MCF 10A (cell line): Measurements from ENCODE around the gene B3GNT8. TPM values are rescaled to one million over a fixed set of nuclear protein-coding genes. Genes with fewer than 3 reads are reported as not detected.
"Not testable (repeated sequence)": the region's sequence is repeated elsewhere in the genome, so short reads cannot be mapped to it uniquely, and the experiment has no call there.

ENCODE experiments used
- BruUV-seq: library from RNA; stranded (reverse); fragments of 400-500 nt; replicated peaks from 2 replicates; lab custom pipeline; 2021; lab: Mats Ljungman, UMichigan
- CTCF ChIA-PET: fragments of 300-600 bp; sonication (Branson Sonifier 250); formaldehyde crosslinking; extraction: SDS; loops from one replicate; lab custom pipeline; 2021; ENCODE audit warnings: antibody characterized with exemption, inconsistent platforms; lab: Yijun Ruan, JAX
- POLR2A ChIA-PET: fragments of 300-600, 350-650 bp; sonication (Branson Sonifier 250); formaldehyde crosslinking; extraction: SDS; loops from one replicate; lab custom pipeline; 2020; ENCODE audit warnings: antibody characterized with exemption, inconsistent platforms; lab: Yijun Ruan, JAX
- DNase-seq: peaks from one replicate; pipeline ENCODE4 v3.0.0-alpha.2; 2018; ENCODE audit not compliant: unreplicated experiment
- H3K27ac Mint-ChIP-seq: one replicate; pipeline ENCODE4 v1.8.0; 2022; ENCODE audit warnings: mild to moderate bottlenecking, low read depth, mixed read lengths; ENCODE audit not compliant: unreplicated experiment
- H3K27me3 Mint-ChIP-seq: one replicate; pipeline ENCODE4 v1.8.0; 2022; ENCODE audit warnings: mixed read lengths; ENCODE audit not compliant: insufficient read depth, unreplicated experiment
- H3K36me3 Mint-ChIP-seq: one replicate; pipeline ENCODE4 v1.8.0; 2022; ENCODE audit warnings: mild to moderate bottlenecking, moderate library complexity, mixed read lengths; ENCODE audit not compliant: insufficient read depth, unreplicated experiment
- H3K4me1 Mint-ChIP-seq: one replicate; pipeline ENCODE4 v1.8.0; 2022; ENCODE audit warnings: mixed read lengths; ENCODE audit not compliant: insufficient read depth, unreplicated experiment
- H3K4me3 Mint-ChIP-seq: one replicate; pipeline ENCODE4 v1.8.0; 2022; ENCODE audit warnings: mild to moderate bottlenecking, moderate library complexity, mixed read lengths; ENCODE audit not compliant: unreplicated experiment
- H3K9me3 Mint-ChIP-seq: one replicate; pipeline ENCODE4 v1.8.0; 2022; ENCODE audit warnings: mixed read lengths; ENCODE audit not compliant: unreplicated experiment
- CTCF ChIP-seq: fragments of 200-600 bp; IDR thresholded peaks from one replicate; pipeline ENCODE4 v1.8.0; 2022; ENCODE audit warnings: antibody characterized with exemption, mild to moderate bottlenecking; ENCODE audit not compliant: unreplicated experiment
- intact Hi-C: fragments of 100-400 bp; cut with micrococcal nuclease; formaldehyde crosslinking; loops from 2 replicates; pipeline ENCODE4 v1.14.1; 2022
- total RNA-seq: library from RNA; stranded (reverse); gene quantifications from 2 replicates; pipeline ENCODE4 v1.2.3, GENCODE V29; 2022

The B3GNT8 gene
- total RNA-seq, 1 experiment from 2014 or later, result not detected

- no TSS peak for BruUV-seq
- POLR2A ChIA-PET, result interaction anchor here (0.6 to 1.6 kb wide), 3 partner anchors 9 to 184 kb away, joined by 3 read pairs; partner anchors contain the start of gene B3GNT8
Measured at GRCh38 chr19:41435936-41436673, 8.9 kb upstream of the B3GNT8 start.

GRCh38 chr19:41435376-41435775 is 8.2 kb upstream of the B3GNT8 start:
- intact Hi-C loops, H3K27me3 Mint-ChIP-seq, H3K27ac Mint-ChIP-seq, BruUV-seq, DNase-seq, H3K9me3 Mint-ChIP-seq, H3K4me3 Mint-ChIP-seq, H3K4me1 Mint-ChIP-seq: not testable (repeated sequence)
- ChIA-PET POLR2A (interaction anchor here (0.9 kb wide), 1 partner anchor 425 kb away, joined by 3 read pairs; the partner anchor contains the start of gene RPS19), CTCF (interaction anchor here (1.1 to 1.5 kb wide), 4 partner anchors 14 to 173 kb away, joined by 3 to 6 read pairs (median 4); no protein-coding TSS in a partner anchor)
- H3K36me3 Mint-ChIP-seq, result peaks cover 31% of the 10 kb centered on the region

More at GRCh38 chr19:41435936-41436673, 8.9 kb upstream of the B3GNT8 start:
- TF ChIP-seq CTCF, result no peak
- H3K27ac Mint-ChIP-seq, result no peak overlapping the region
- CTCF ChIA-PET, result interaction anchor here (0.7 to 1.5 kb wide), 5 partner anchors 13 to 173 kb away, joined by 3 to 6 read pairs (median 4); no protein-coding TSS in a partner anchor
- no peak for DNase-seq
- intact Hi-C loops, result no loop called here
- H3K27me3 Mint-ChIP-seq, result no peaks in the 10 kb centered on the region
- peaks cover 31% of the 10 kb centered on the region for H3K36me3 Mint-ChIP-seq
- no peak overlapping the region for H3K4me3 Mint-ChIP-seq
- H3K9me3 Mint-ChIP-seq, result no peaks in the 10 kb centered on the region
- peaks cover 6% of the 10 kb centered on the region for H3K4me1 Mint-ChIP-seq

- TF ChIP-seq CTCF, result no peak
- ChIA-PET POLR2A (interaction anchor here (0.9 kb wide), 1 partner anchor 426 kb away, joined by 3 read pairs; the partner anchor contains the start of gene RPS19), CTCF (no interaction called here)
- BruUV-seq, result no TSS peak
- no peaks in the 10 kb centered on the region for H3K27me3 Mint-ChIP-seq
- DNase-seq, result no peak
- H3K4me3 Mint-ChIP-seq, result no peak overlapping the region
- H3K4me1 Mint-ChIP-seq, result no peaks in the 10 kb centered on the region
- peaks cover 36% of the 10 kb centered on the region for H3K36me3 Mint-ChIP-seq
- H3K27ac Mint-ChIP-seq, result no peak overlapping the region
- H3K9me3 Mint-ChIP-seq, result no peaks in the 10 kb centered on the region
- intact Hi-C loops, result no loop called here
Measured at GRCh38 chr19:41434450-41434849, 7.3 kb upstream of the B3GNT8 start.

GRCh38 chr19:41433171-41433570 is 6.0 kb upstream of the B3GNT8 start:
- Mint-ChIP-seq H3K27me3 (no peaks in the 10 kb centered on the region), H3K4me1 (no peaks in the 10 kb centered on the region), H3K4me3 (no peak overlapping the region), H3K27ac (no peak overlapping the region), H3K36me3 (peaks cover 36% of the 10 kb centered on the region), H3K9me3 (no peaks in the 10 kb centered on the region)
- ChIA-PET POLR2A (no interaction called here), CTCF (no interaction called here)
- intact Hi-C loops, result no loop called here
- DNase-seq, result no peak
- TF ChIP-seq CTCF, result no peak
- no TSS peak for BruUV-seq
